ENCODE measurements around the gene ZNF750. TPM values are rescaled to one million over a fixed set of nuclear protein-coding genes. Genes with fewer than 3 reads are reported as not detected.

Gene ZNF750
- total and polyA plus RNA-seq, 10 of the 15 experiments (the other 5 are each of a cell fraction or from before 2014, with no cell fraction given), result 0.06 TPM; not detected in 9

- TF ChIP-seq PML (IDR thresholded peaks at IDR 0.05; ENCODE audit: low read length) (no peak), JUND (IDR thresholded peaks at IDR 0.05; ENCODE audit: low read depth, low read length) (no peak)
Observed at GRCh38 chr17:82825540-82826124, 14.2 kb downstream of the ZNF750 start (continued).

GRCh38 chr17:82823004-82823403 is 16.8 kb downstream of the ZNF750 start:
- CTCF ChIA-PET, result interaction anchor here (1.5 kb wide), 1 partner anchor 41 kb away, joined by 6 read pairs; no protein-coding TSS in a partner anchor
- SMC1A ChIA-PET (ENCODE audit: uncharacterized antibody, unreplicated experiment), result no interaction called here
- Histone ChIP-seq H2AFZ (ENCODE audit: control insufficient read depth, low read depth, low read length) (no peak overlapping the region), H3K27me3 (replicated peaks in 1 of 2; ENCODE audit: control insufficient read depth in 2 of 2, insufficient read depth in 2 of 2, low read length in 1 of 2) (no peaks in the 10 kb centered on the region), H3K4me3 (no peak overlapping the region), H4K20me1 (ENCODE audit: control insufficient read depth, insufficient read depth) (no peaks in the 10 kb centered on the region), H3K79me2 (ENCODE audit: control insufficient read depth, insufficient read depth, low read length) (no peaks in the 10 kb centered on the region), H3K36me3 (ENCODE audit: control insufficient read depth in 2 of 2, insufficient read depth in 2 of 2, low read length in 1 of 2) (peaks cover 3 to 4% of the 10 kb centered on the region in 2 experiments; a peak in 3 of 4 replicates), H3K4me2 (ENCODE audit: control insufficient read depth, insufficient read depth) (no peak overlapping the region), H3K4me1 (ENCODE audit: control insufficient read depth, insufficient read depth, low read length) (no peaks in the 10 kb centered on the region), H3K9ac (ENCODE audit: control insufficient read depth, insufficient read depth, low read length) (no peak overlapping the region), H3K9me3 (replicated peaks; ENCODE audit: control insufficient read depth, insufficient read depth, low read length) (no peaks in the 10 kb centered on the region), H3K27ac (ENCODE audit: control insufficient read depth, insufficient read depth) (no peak overlapping the region)
- no TSS peak for BruUV-seq (replicated peaks)
- intact Hi-C loops (cut with micrococcal nuclease; ENCODE audit: unreplicated experiment) (no loop called here), in situ Hi-C loops (cut with MboI) (no loop called here)
- RAD21 ChIA-PET (ENCODE audit: unreplicated experiment), result no interaction called here
- FAIRE-seq (no peak), DNase-seq (ENCODE audit: low read depth, low spot score) (no peak), ATAC-seq (peak; percentile 61; the same call in 2 of the 3 replicates)
- WGBS (ENCODE audit: insufficient coverage, insufficient replicate concordance, low lambda C conversion rate, missing lambda C conversion rate), result 75% methylated on average over 5 of the region's 5 CpGs
- POLR2A ChIA-PET, result no interaction called here
- TF ChIP-seq MTA2 (IDR thresholded peaks at IDR 0.05; ENCODE audit: low read depth), result no peak
- no peak for TF ChIP-seq ZNF274 (IDR thresholded peaks at IDR 0.05; ENCODE audit: insufficient read depth, insufficient read length)
- TF ChIP-seq CTCF (IDR thresholded peaks at IDR 0.05 in 2 of 3, conservative IDR thresholded peaks at IDR 0.05 in 1 of 3; ENCODE audit: control insufficient read depth in 2 of 3, extremely low read depth in 1 of 3, insufficient read depth in 1 of 3, low read depth in 3 of 3, low read length in 3 of 3), result peak; percentile 13 to 44 (median 16); a peak in 3 of 6 replicates
